ENCODE measurements around the gene TENT5C.
A peak's percentile ranks its signal among the peaks of the same experiment; 100 is the strongest.

Gene TENT5C

DNA sequence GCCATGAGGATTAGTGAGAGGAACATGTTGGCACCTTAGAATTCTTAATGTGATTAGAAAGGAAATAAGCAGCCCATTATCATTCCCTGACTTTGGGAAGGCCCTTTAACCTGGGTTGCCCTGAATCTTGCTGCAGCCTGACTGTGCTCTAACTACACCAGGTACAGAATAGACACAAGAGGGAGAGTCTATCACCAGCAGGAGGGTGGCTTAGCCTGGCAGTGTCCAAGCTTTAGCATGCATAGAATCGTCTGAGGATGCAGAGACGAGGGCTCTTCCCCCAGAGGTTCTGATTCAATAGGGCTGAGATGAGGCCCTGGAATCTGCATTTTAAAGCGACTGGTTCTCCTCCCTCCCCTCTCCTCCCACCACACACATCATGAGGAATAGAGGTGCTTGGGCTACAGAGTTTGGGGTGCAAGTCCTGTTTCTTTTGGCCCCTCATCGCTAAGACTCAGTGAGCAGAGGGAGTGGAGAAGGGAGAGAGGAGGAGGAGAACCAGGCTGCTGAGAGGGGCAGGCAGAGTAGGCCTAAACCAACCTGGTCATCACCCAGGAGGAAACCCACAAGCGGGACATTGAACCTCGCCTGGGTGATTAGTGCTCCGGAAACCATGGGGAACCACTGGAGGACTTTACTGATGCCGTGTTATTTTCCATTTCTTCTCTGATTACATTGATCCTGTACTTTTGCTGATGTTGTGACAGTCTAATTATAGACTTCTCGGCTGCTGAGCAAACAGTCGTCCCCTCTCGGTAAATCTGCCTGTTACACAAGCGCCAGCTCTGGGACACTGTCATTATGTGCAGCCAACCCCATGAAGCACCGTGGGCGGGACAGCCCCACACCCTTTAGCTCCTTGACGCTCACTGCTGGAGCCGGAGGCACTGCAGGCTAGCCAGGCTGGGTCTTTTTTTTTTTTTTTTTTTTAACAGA, 6.3 kb upstream of the TENT5C start:
- TF ChIP-seq CTCF (IDR thresholded peaks at IDR 0.05): no peak
- H3K27ac ChIP-seq: peak overlapping the region in 1 of 2 donors; percentile 6
- DNase-seq (ENCODE audit: low spot score): peak; percentile 69
- no peak overlapping the region for H3K4me3 ChIP-seq

DNA sequence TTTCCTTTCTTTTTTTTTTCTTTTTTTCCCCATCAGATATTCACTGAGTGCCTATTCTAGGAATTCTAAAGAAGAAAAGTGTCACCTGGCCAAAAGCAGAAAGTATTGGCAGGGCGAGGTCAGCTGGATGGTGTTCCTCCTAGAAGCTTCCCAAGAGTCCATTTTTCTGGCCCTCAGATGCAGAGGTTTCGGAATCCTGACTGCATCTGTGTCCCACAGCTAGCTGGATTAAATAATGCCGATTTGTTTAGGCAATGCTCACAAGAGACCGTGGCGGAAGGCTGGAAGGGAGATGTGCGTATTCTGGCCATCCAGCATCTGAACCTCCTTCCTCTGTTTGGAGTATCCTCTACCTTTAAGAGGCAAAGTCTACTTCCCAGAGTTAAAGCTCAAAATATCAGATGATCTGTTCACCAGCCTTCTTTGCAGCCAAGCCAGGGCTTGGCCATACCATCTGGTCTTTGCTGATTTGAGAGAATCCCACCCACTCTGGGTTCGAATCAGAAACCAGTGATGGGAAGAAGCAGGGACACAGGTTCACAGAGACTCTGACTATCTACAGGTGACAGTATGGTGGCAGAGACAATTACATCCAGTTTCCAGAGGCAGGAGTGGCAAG, 5.4 kb upstream of the TENT5C start:
- no peak for TF ChIP-seq CTCF (IDR thresholded peaks at IDR 0.05)
- DNase-seq (ENCODE audit: low spot score): peak; percentile 50
- Histone ChIP-seq H3K27ac (peak overlapping the region in 1 of 2 donors; percentile 43), H3K4me3 (no peak overlapping the region)

DNA sequence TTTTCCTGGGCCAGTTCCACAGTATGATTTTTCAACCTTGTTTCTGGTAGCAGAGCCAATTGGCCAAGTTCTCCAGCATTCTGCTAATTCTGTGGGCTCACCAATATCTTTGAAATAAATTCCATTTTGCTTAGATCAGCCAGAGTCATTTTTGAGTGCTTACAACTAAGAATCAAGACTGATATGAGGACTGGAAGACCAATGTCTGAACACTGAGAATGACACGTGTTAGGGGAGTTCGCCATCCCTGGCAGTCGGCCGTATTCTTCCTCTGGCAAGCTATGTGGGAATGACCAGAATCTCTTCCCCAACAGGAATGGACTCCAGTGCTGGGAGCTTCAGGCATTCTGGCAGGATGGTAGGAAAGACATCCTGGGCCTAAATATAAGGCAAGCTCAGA, 4.9 kb upstream of the TENT5C start:
- peak; percentile 77 for DNase-seq (ENCODE audit: low spot score)
- Histone ChIP-seq H3K4me3 (no peak overlapping the region), H3K27ac (peak overlapping the region in 1 of 2 donors; percentile 43)
- no peak for TF ChIP-seq CTCF (IDR thresholded peaks at IDR 0.05)

DNA sequence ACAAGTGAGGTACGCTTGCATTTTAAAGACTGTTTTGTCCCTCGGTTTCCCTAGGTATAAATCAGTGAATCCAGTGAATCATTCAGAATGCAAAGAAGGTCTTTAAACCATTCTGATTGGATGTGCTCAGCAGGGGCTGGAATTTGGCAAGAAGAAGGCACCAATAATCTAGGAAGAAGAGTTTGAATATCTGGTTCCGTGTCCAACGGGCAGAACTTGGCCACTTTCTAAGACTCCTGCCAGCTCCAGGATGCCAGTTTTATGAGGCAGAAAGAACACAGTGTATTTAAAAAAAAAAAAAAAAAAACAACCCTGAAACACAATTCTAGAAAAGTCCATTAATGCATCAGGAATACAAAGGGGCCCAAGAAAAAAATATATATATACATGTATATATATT, 3.0 kb upstream of the TENT5C start:
- TF ChIP-seq CTCF (IDR thresholded peaks at IDR 0.05): no peak
- no peak for DNase-seq (ENCODE audit: low spot score)

DNA sequence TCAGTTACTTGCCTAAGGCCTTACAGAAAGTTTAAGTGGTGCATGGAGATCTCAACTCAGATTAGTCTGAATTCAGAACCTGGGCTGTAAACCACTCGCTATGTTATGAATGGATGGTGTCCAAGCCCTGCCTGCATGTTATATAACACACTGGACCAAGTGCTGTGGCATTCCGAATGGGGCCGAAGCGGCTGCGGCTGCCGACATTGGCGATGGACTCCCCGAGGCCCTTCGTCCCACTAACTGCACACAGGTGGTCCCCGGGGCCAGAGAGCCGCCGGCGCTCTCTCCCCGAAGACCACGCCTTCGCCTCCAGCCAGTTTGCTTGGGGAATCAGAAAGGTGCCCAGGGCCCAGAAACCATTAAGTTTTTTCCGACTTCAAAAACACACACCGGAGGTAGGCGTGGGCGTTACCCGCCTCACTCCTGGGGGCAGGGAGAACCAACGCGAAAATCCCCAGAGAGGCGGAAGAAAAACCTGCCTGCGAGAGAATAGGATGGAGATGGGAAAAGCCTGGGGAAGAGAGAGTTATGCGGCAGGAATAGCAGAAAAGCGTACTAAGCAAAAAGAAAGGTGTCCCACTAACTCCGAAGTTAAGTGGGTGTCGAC, 579 bp upstream of the TENT5C start:
- peak; percentile 80 for DNase-seq (ENCODE audit: low spot score)
- peak overlapping the region; percentile 67 to 78 for H3K27ac ChIP-seq
- H3K4me3 ChIP-seq: peak overlapping the region; percentile 91
- no peak for TF ChIP-seq CTCF (IDR thresholded peaks at IDR 0.05)

More for the DNA sequence above, 3.0 kb upstream of the TENT5C start:
- H3K27ac ChIP-seq: no peak overlapping the region
- no peak overlapping the region for H3K4me3 ChIP-seq

GRCh38 chr1:117606649-117607430, 992 bp downstream of the TENT5C start:
- DNase-seq (ENCODE audit: low spot score): peak; percentile 80
- peak overlapping the region; percentile 91 for H3K4me3 ChIP-seq
- peak overlapping the region; percentile 83 to 90 for H3K27ac ChIP-seq
- no peak for TF ChIP-seq CTCF (IDR thresholded peaks at IDR 0.05)

All from coronary artery (tissue), 2 donors.